ENCODE data around the gene PSMG3. TPM values are rescaled to one million over a fixed set of nuclear protein-coding genes. Genes with fewer than 3 reads are reported as not detected.
A peak's percentile ranks its signal among the peaks of the same experiment; 100 is the strongest.

The PSMG3 gene
- total RNA-seq, 2 donors from 2014 or later: 29.3 to 35.0 TPM

DNA sequence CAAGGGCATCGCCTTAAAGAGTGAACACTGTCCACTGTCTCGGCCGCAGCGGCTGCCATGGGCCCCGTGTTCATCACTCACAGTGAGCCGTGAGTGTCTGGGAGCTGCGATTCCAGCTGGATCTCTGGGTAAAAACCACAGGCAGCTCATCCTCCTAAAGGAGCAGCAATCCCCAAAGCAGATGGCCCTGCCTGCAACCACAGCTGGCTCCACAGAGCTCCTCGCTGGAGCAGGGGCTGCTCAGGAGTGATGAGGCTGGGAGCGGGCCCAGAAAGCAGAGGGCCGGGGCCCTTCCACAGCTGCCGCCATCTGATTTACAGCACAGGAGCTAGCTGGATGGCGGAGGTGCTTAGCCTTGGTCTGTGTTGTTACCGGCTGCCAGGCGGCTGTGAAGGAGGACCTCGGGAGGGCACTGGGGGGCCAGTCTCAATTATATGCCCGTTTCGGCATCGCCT is 7.2 kb downstream of the PSMG3 start:
- DNase-seq (no peak), ATAC-seq (no peak)
- intact Hi-C loops (cut with DNase I, micrococcal nuclease): no loop called here

GRCh38 chr7:1562116-1562515 is 7.7 kb downstream of the PSMG3 start:
- no peak for DNase-seq
- intact Hi-C loops (cut with DNase I, micrococcal nuclease): no loop called here
- ATAC-seq: no peak

DNA sequence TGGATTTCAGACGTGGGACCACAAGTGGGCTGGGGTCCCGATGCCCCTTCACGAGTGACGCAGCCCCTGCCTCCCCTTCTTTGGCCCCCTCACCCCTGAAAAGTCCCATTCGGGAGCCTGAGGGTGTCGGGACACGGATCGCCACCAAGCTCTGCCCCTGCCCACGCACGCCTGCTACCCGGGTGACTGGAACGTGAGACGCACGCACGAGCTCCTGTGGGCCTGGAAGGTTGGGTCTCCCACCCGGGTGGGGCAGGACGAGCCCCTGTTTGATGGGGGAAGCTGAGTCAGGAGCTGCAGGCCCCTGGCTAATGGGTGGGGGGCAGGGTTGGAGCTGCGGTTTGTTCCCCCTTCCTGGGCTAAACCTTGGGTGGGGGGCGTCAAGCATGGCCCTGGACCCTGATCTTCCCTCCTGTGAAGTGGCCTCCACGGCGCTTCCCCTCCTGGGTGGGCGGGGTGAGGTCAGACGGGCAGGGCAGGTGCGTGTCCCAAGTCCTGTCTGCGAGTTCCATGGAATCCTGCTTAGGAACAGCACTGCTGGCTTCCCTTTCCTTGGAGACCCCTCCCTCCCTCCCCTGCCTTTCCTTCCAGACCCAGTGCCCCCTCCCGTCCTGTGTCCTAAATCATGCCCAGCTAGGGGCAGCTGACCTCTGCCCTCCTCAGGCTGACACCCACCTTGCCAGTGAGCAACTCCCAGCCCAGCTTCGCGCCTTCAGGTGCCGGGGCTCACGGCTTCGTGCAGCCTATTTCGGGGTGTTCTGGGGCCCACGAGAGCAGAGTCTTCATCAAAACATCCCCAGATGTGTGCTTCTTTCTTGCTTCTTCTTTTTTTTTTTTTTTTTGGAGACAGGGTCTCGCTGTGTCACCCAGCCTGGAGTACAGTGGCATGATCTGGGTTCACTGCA is 8.5 kb downstream of the PSMG3 start:
- intact Hi-C loops (cut with DNase I, micrococcal nuclease): no loop called here
- DNase-seq: no peak
- no peak for ATAC-seq

DNA sequence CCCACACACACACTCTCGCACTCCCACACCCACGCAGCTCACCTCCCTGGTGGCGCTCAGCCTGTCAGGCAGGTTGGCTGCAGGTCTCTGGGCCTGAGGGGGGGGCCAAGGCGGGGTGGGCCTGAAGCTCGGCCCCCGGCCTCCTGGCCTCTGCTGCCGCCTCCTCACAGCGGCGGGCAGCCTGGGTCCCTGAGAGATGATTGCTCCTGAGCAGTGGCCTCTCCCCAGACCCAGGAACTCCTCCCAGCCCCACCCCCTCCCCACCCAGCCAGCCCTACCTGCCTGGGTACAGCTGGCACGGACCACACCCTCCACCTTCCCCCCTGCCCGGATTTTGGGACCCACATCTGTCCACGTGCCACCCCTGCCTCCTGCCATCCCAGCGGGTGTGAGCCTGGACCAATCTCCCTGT is 9.2 kb downstream of the PSMG3 start:
- ATAC-seq: no peak
- intact Hi-C loops (cut with DNase I, micrococcal nuclease): no loop called here
- DNase-seq: peak in 1 of 2 donors; percentile 22

- DNase-seq (peak; percentile 14 to 24), ATAC-seq (no peak)
- intact Hi-C loops (cut with DNase I, micrococcal nuclease): no loop called here
Observed at GRCh38 chr7:1559626-1560590, 9.9 kb downstream of the PSMG3 start.

DNA sequence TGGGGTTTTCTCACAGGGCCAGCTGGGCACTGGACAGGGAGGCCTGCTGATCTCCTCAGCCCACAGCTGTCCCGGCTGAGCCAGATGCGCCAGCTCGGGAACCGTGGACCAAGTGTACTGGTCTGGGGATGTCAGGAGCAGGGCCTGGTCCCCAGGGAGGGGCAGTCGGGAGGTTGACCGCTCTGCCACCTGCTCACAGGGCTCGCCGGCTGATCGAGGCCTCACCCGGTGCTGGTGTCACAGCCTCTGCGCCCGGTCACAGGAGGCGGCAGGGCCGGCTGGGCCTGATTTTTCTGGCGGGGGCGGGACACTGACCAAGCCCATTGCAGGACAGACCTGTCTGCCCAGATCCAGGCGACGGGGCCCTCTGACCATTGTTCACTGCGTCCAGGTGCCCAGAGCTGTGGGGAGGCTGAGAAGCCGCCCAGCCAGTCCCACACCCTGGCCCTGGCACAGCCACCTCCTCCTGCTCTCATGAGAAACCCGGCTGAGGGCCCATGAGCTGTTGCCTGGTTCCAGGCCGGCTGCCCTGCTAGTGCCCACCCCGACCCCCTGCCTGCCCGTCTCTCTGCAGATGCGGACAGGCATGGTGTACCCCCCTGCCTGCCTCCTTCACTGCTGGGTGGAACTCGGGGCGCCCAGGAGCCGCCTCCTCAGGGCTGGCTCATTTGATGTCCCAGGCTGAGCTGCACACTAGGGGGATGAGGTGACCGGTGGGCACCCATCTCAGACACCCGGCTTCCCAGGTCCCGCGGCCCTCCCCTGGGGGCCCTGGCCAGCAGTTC is 10.8 kb downstream of the PSMG3 start:
- intact Hi-C loops (cut with DNase I, micrococcal nuclease): no loop called here
- DNase-seq (peak in 1 of 2 donors; percentile 49), ATAC-seq (peak; percentile 2)

- intact Hi-C loops (cut with DNase I, micrococcal nuclease): no loop called here
- DNase-seq: peak in 1 of 2 donors; percentile 17
Observed at GRCh38 chr7:1558181-1558811, 11.5 kb downstream of the PSMG3 start.

GRCh38 chr7:1557771-1558170 is 12.1 kb downstream of the PSMG3 start:
- intact Hi-C loops (cut with DNase I, micrococcal nuclease): no loop called here
- peak in 1 of 2 donors; percentile 6 for DNase-seq
- ATAC-seq: no peak

More at GRCh38 chr7:1558181-1558811, 11.5 kb downstream of the PSMG3 start:
- ATAC-seq: no peak

GRCh38 chr7:1557006-1557405 is 12.8 kb downstream of the PSMG3 start:
- DNase-seq (peak in 1 of 2 donors; percentile 11), ATAC-seq (no peak)
- intact Hi-C loops (cut with DNase I, micrococcal nuclease): no loop called here

- intact Hi-C loops (cut with DNase I, micrococcal nuclease): no loop called here
- ATAC-seq (peak; percentile 79), DNase-seq (peak; percentile 90 to 96)
Observed at GRCh38 chr7:1555813-1556543, 13.9 kb downstream of the PSMG3 start, which contains the start of gene TMEM184A. TSS of gene TMEM184A (minus strand) at chr7:1556205. CDS start at chr7:1555484, 721 bp downstream.

DNA sequence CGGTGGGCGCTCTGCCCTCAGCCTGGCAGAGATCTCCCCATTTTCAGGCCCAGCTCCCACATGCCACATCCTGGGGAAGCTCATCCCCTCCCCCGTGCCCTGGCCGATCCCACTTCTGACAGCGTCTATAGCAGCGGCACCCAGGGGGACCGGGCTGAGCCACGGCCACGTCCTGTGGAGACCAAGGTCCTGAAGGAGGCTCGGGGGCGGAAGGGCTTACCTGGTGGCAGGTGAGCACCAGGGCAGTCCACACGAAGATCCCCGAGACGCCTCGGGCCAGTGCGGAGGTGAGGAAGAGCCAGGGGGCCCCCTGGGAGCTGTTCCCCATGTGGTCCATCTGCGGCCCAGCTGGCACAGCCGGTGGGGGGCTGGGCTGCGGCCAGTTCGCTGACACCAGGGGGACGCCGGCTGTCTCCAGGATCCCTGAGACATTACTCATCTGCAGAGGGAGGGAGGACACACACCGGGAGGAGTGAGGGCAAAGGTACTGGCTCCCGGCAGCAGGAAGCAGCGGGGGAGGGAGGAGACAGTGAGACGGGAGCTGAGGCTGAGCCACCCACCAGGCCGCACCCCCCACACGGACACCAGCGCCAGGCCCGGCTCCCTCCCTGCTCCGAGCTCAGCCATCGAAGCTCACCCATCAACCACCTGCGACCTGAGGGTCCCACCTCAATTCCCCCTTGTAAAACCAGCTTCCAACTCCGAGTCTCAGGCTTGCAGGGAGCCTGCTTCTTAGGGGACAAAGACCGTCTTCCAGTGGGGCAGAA is 14.6 kb downstream of the PSMG3 start:
- ATAC-seq (peak; percentile 80), DNase-seq (peak; percentile 87 to 94)
- intact Hi-C loops (cut with DNase I, micrococcal nuclease): no loop called here

- intact Hi-C loops (cut with DNase I, micrococcal nuclease): no loop called here
- ATAC-seq (no peak), DNase-seq (no peak)
Observed at GRCh38 chr7:1554333-1555045, 15.3 kb downstream of the PSMG3 start.

GRCh38 chr7:1553512-1554210 is 16.2 kb downstream of the PSMG3 start:
- intact Hi-C loops (cut with DNase I, micrococcal nuclease): no loop called here
- ATAC-seq (no peak), DNase-seq (no peak)

GRCh38 chr7:1552200-1552599 is 17.6 kb downstream of the PSMG3 start:
- no peak for ATAC-seq
- intact Hi-C loops (cut with DNase I, micrococcal nuclease): no loop called here
- DNase-seq: no peak

GRCh38 chr7:1550846-1551155 is 19.0 kb downstream of the PSMG3 start:
- DNase-seq: no peak
- ATAC-seq: no peak
- intact Hi-C loops (cut with DNase I, micrococcal nuclease): no loop called here

Data from left colon (tissue), 2 donors.